ENCODE data around the gene PPP1R1C. TPM values are rescaled to one million over a fixed set of nuclear protein-coding genes. Genes with fewer than 3 reads are reported as not detected.

The PPP1R1C gene
- polyA plus RNA-seq, 1 donor from 2014 or later, result not detected

GRCh38 chr2:182057002-182057401, 71.3 kb downstream of the PPP1R1C start:
- Mint-ChIP-seq H3K36me3 (no peaks in the 10 kb centered on the region), H3K4me3 (no peak overlapping the region), H3K27ac (no peak overlapping the region), H3K9me3 (peaks cover 0 to 5% (median 0%) of the 10 kb centered on the region in 3 donors), H3K27me3 (peaks cover 3% of the 10 kb centered on the region), H3K4me1 (no peaks in the 10 kb centered on the region)

- Mint-ChIP-seq H3K4me1 (no peaks in the 10 kb centered on the region), H3K4me3 (no peak overlapping the region), H3K27ac (no peak overlapping the region), H3K9me3 (peaks cover 0 to 5% (median 0%) of the 10 kb centered on the region in 3 donors), H3K36me3 (no peaks in the 10 kb centered on the region), H3K27me3 (peaks cover 3% of the 10 kb centered on the region)
Measured at GRCh38 chr2:182058056-182058455, 72.4 kb downstream of the PPP1R1C start.

GRCh38 chr2:182061739-182062138, 76.1 kb downstream of the PPP1R1C start:
- no peaks in the 10 kb centered on the region for H3K36me3 Mint-ChIP-seq
- H3K4me3 Mint-ChIP-seq, result no peak overlapping the region
- H3K9me3 Mint-ChIP-seq, result no peaks in the 10 kb centered on the region
- no peaks in the 10 kb centered on the region for H3K27me3 Mint-ChIP-seq
- no peaks in the 10 kb centered on the region for H3K4me1 Mint-ChIP-seq
- H3K27ac Mint-ChIP-seq, result no peak overlapping the region

DNA sequence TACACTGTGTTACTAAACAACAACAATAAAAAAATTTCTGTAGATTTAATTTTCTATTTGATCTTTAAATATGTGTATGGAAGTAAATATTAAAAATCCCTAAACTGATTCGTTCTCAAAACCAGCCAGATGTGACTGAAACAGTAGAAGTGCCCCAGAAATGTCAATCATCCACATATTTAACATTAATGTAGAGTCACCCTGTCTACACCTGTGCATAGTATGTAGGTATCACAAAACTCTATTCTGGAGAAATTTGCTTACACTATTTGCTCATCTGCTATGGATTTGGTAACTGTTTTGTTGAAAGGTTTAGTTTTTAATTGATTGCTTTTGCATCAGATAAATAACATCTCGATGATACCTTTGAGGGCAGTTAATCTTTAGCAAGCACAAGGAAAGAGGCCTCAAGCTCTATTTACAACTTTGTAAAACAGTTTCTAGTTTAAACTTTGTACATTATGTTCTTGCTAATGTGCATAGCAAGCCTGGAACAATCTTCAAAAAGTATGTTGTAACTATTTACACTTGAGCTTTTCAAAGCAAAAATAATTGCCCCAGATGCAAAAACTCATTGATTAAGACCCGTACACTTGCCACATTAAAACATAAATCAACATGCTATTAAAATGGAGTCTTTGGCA, 76.8 kb downstream of the PPP1R1C start:
- Mint-ChIP-seq H3K4me1 (no peaks in the 10 kb centered on the region), H3K4me3 (no peak overlapping the region), H3K27me3 (no peaks in the 10 kb centered on the region), H3K9me3 (no peaks in the 10 kb centered on the region), H3K27ac (no peak overlapping the region), H3K36me3 (no peaks in the 10 kb centered on the region)

GRCh38 chr2:182064019-182064778, 78.5 kb downstream of the PPP1R1C start:
- Mint-ChIP-seq H3K9me3 (no peaks in the 10 kb centered on the region), H3K27ac (no peak overlapping the region), H3K36me3 (no peaks in the 10 kb centered on the region), H3K4me3 (no peak overlapping the region), H3K4me1 (no peaks in the 10 kb centered on the region), H3K27me3 (peaks cover 6% of the 10 kb centered on the region)

DNA sequence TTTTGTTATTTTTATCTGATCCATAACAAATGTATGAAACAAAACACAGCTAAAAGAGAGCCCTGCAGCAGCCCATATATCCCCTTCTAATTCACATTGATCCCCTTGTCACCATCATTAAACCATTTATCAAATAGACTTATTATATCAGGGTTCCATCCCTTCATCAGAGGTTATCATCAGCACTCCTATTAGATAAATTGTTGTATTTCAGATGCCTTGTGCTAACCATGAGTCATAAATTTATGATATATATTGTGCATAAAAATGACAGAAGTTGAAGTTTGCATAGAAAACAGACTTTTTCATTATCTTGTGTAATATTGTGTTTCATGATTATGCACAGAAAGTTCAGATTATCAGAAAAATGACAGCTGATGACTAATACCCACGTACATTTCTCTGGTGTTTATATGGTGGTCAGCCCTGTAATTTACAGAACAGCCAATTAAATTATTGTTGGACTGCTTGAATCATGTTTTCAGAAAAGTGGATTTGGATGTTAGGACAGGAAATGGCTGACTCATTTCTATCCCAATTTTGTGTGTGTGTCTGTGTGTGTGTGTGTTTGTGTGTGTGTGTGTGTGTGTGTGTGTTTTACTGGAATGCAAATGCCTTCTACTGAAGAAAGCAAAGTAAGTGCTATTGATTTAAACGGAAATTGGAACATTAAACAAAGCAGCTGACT, 80.9 kb downstream of the PPP1R1C start:
- Mint-ChIP-seq H3K9me3 (no peaks in the 10 kb centered on the region), H3K4me3 (no peak overlapping the region), H3K27me3 (peaks cover 7% of the 10 kb centered on the region), H3K27ac (no peak overlapping the region), H3K36me3 (no peaks in the 10 kb centered on the region), H3K4me1 (no peaks in the 10 kb centered on the region)

DNA sequence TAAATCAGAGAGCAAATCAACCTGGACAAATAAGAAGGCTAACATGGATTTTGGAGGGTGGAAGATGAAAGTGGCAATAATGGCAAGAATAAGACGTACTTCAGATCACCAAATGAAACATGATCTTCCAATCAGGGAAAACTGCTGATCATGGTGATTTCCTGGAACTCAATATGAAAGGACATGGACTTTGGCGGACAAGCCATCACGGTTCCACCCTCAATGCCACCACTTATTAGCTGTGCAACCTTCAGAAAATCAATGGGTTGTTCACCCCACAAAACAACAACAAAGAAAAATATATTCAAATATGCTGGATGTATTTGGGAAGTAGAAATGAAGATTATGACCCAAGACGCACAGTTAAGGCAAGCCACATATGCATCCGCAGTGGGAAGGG, 81.7 kb downstream of the PPP1R1C start:
- H3K27ac Mint-ChIP-seq, result no peak overlapping the region
- no peaks in the 10 kb centered on the region for H3K4me1 Mint-ChIP-seq

DNA sequence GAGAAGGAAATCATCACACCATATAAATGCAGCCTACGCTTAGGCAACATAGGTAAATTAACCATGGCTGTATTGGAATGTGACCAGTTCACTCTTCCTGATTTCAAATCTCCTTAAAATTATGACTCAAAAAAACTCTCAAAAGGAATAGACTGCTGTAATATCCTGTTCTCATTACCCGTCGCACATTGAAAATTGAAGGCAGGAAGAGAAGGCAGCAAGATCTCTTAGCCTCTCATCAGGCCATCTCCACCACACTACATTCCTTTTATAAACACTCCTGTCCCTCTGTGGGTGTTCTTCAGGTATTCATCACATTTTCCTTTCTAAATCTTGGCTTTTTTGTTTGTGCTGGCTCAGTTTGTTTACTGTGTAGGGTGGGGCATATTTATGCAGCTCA, 83.2 kb downstream of the PPP1R1C start:
- Mint-ChIP-seq H3K27ac (no peak overlapping the region), H3K4me1 (no peaks in the 10 kb centered on the region), H3K4me3 (no peak overlapping the region), H3K9me3 (no peaks in the 10 kb centered on the region), H3K27me3 (peaks cover 7% of the 10 kb centered on the region), H3K36me3 (no peaks in the 10 kb centered on the region)

More for the DNA sequence above, 81.7 kb downstream of the PPP1R1C start:
- Mint-ChIP-seq H3K4me3 (peak overlapping the region in 1 of 4 donors; percentile 15), H3K36me3 (no peaks in the 10 kb centered on the region), H3K9me3 (no peaks in the 10 kb centered on the region), H3K27me3 (peaks cover 7% of the 10 kb centered on the region)

GRCh38 chr2:182069416-182069815, 83.8 kb downstream of the PPP1R1C start:
- Mint-ChIP-seq H3K27ac (no peak overlapping the region), H3K4me1 (no peaks in the 10 kb centered on the region), H3K9me3 (peaks cover 0 to 1% (median 0%) of the 10 kb centered on the region in 3 donors), H3K36me3 (no peaks in the 10 kb centered on the region), H3K27me3 (peaks cover 7% of the 10 kb centered on the region), H3K4me3 (no peak overlapping the region)

DNA sequence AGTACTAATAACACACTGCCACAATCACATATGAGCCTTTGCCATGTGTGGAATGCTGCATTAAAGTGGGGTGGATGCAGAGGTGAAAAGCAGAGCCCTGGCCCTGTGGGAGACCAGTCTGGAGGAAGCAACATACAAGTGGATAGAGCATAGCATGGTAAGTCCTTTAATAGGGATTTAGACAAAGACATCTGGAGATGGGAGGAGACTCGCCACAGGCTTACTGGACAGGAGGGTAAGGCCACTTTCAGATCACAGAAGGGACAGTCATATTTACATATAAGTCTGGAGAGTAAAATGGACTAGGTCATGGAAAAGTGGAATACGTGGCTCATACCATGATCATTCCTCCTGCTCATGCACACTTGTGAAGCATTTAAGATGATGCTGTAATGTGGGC, 84.3 kb downstream of the PPP1R1C start:
- H3K27me3 Mint-ChIP-seq, result peaks cover 7% of the 10 kb centered on the region
- H3K4me3 Mint-ChIP-seq, result no peak overlapping the region
- no peak overlapping the region for H3K27ac Mint-ChIP-seq
- H3K36me3 Mint-ChIP-seq, result no peaks in the 10 kb centered on the region
- H3K4me1 Mint-ChIP-seq, result no peaks in the 10 kb centered on the region
- peaks cover 0 to 1% (median 0%) of the 10 kb centered on the region in 3 donors for H3K9me3 Mint-ChIP-seq

GRCh38 chr2:182070736-182071135, 85.1 kb downstream of the PPP1R1C start:
- no peak overlapping the region for H3K4me3 Mint-ChIP-seq
- H3K27ac Mint-ChIP-seq, result no peak overlapping the region
- H3K9me3 Mint-ChIP-seq, result peaks cover 0 to 1% (median 0%) of the 10 kb centered on the region in 3 donors
- H3K36me3 Mint-ChIP-seq, result no peaks in the 10 kb centered on the region
- peaks cover 7% of the 10 kb centered on the region for H3K27me3 Mint-ChIP-seq
- no peaks in the 10 kb centered on the region for H3K4me1 Mint-ChIP-seq

GRCh38 chr2:182072861-182073260, 87.2 kb downstream of the PPP1R1C start:
- Mint-ChIP-seq H3K36me3 (no peaks in the 10 kb centered on the region), H3K9me3 (peaks cover 0 to 1% (median 0%) of the 10 kb centered on the region in 3 donors), H3K4me3 (no peak overlapping the region), H3K27me3 (peaks cover 7% of the 10 kb centered on the region), H3K27ac (no peak overlapping the region), H3K4me1 (no peaks in the 10 kb centered on the region)

- Mint-ChIP-seq H3K9me3 (peaks cover 0 to 1% (median 0%) of the 10 kb centered on the region in 3 donors), H3K36me3 (no peaks in the 10 kb centered on the region), H3K27ac (no peak overlapping the region), H3K27me3 (peaks cover 7% of the 10 kb centered on the region), H3K4me1 (no peaks in the 10 kb centered on the region), H3K4me3 (no peak overlapping the region)
Measured at GRCh38 chr2:182073613-182074012, 88.0 kb downstream of the PPP1R1C start.

GRCh38 chr2:182077023-182077422, 91.4 kb downstream of the PPP1R1C start:
- Mint-ChIP-seq H3K9me3 (peaks cover 0 to 1% (median 0%) of the 10 kb centered on the region in 3 donors), H3K4me1 (no peaks in the 10 kb centered on the region), H3K4me3 (no peak overlapping the region), H3K36me3 (no peaks in the 10 kb centered on the region), H3K27me3 (peaks cover 2% of the 10 kb centered on the region), H3K27ac (no peak overlapping the region)

DNA sequence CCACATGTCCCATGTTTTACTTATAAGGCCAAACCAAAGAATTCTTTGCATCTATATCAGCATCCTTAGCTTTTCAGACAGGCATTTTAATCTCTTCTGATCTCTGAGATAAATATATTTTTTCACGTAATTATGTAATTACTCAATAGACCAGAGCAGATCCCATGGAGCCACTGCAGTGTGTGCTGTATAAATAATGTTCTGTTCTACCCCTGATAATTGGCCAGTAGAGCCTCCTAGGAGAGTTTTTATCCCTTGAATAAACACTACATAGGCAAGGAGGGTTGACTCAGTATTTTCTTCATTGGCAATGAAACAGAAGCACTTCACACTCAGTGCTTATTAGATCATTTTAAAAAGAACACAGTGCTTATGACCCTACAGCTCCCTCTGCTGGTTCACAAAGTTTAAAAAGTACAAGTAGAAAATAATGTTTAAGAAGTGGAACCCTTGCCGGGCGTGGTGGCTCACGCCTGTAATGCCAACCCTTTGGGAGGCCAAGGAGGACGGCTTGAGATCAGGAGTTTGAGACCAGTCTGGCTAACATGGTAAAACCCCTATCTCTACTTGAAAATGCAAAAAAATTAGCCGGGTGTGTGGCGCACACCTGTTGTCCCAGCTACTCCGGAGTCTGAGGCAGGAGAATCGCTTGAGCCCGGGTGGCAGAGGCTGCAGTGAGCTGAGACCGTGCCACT, 91.9 kb downstream of the PPP1R1C start:
- H3K36me3 Mint-ChIP-seq, result no peaks in the 10 kb centered on the region
- H3K4me1 Mint-ChIP-seq, result no peaks in the 10 kb centered on the region
- no peak overlapping the region for H3K27ac Mint-ChIP-seq
- H3K9me3 Mint-ChIP-seq, result peaks cover 0 to 1% (median 0%) of the 10 kb centered on the region in 3 donors
- H3K27me3 Mint-ChIP-seq, result peaks cover 2% of the 10 kb centered on the region
- no peak overlapping the region for H3K4me3 Mint-ChIP-seq
